Measurements from ENCODE around the gene SLC38A10.
A peak's percentile ranks its signal among the peaks of the same experiment; 100 is the strongest.

The SLC38A10 gene

GRCh38 chr17:81273698-81274470 lies 21.2 kb downstream of the SLC38A10 start:
- no peak for DNase-seq

DNA sequence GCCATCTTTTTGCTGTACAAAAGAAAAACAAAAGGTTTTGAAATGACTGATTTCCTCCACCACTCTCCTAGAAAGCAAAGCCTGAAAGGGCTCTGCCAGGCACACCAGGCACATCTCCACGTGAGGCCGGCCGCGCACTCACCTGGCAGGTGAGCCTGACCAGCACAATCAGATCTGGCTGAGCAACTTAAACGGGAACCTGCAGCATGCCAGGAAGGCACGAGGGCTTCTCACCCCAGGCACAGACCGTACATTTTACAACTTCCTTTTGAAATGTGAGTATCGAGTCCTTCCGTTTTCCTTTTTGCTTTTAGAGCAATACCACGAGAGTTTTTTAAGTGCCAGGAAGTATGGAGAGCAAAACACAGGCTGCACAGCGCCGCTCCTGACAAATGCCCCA lies 22.5 kb downstream of the SLC38A10 start:
- DNase-seq, result no peak

GRCh38 chr17:81271226-81271625 lies 23.9 kb downstream of the SLC38A10 start:
- DNase-seq, result no peak

DNA sequence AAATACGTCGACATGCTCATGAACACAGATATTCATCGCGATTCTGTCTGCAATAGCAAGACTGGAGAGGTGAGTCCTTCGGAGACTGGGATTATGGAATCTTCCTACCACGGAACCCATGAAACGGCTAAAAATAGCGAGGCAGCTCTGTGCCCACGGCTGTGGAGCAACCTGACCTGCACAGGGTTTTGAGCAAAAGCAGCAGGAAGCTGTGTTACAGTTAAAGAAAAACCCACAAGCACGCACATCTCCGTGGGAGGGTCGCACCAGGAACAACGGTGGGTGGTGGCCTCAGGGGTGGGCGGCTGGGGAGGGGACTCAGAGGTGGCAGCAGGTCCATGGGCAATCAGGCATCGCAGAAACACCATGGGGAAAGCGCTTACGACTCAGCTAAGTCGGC lies 24.8 kb downstream of the SLC38A10 start:
- DNase-seq, result no peak

DNA sequence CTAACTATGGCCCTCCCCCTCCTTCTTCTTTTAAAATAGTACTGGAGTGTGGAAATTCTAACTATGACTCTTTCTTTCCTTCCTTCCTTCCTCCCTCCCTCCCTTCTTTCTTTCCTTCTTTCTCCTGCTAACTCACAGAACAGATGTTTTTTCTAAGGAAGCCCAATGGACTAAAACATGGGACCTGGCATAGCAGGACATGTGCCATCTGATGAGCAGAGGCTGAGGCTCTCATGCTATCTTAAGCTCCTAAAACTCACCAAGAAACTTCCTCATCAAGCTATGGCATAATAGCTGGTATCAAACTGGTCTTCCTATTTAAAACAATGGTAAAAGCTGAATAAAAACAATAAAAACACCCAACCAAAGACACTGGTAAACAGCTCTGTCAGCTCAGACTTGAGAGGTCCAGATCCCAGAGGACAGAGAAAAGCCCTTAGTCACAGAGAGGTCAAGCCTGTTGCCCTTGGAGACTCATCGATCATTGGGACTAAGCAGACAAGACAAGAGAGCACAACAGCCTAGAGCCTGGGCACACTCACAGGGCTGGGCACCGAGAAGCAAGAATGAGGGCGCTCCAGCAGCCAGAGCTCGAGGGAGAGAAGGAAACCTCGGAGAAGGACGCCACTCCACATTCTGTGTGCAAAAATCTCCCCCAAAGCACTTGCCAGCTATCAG lies 27.6 kb downstream of the SLC38A10 start:
- DNase-seq, result no peak

DNA sequence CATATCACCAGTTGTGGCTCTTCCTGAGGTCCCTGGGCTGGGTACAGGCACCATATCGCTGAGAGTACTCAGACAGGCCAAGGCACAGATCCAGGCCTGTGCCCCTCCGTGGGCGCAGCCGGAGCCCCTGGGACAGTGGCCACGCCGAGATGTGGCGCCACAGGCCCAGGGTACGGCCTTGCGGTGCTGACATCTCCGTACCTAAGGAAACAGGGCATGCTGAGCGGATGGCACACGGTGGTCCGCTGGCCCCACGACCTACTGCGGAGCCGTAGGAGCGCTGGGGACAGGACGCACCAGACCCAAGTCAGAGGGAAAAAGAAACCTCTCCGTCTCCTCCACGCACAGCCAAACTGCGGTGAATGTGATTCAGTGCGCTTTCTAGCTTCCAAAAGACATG lies 29.5 kb downstream of the SLC38A10 start:
- DNase-seq, result no peak

- DNase-seq, result no peak
These were observed 30.5 kb downstream of the SLC38A10 start for GRCh38 chr17:81264640-81265039.

- DNase-seq, result no peak
These were observed 31.5 kb downstream of the SLC38A10 start for GRCh38 chr17:81263371-81264181.

DNA sequence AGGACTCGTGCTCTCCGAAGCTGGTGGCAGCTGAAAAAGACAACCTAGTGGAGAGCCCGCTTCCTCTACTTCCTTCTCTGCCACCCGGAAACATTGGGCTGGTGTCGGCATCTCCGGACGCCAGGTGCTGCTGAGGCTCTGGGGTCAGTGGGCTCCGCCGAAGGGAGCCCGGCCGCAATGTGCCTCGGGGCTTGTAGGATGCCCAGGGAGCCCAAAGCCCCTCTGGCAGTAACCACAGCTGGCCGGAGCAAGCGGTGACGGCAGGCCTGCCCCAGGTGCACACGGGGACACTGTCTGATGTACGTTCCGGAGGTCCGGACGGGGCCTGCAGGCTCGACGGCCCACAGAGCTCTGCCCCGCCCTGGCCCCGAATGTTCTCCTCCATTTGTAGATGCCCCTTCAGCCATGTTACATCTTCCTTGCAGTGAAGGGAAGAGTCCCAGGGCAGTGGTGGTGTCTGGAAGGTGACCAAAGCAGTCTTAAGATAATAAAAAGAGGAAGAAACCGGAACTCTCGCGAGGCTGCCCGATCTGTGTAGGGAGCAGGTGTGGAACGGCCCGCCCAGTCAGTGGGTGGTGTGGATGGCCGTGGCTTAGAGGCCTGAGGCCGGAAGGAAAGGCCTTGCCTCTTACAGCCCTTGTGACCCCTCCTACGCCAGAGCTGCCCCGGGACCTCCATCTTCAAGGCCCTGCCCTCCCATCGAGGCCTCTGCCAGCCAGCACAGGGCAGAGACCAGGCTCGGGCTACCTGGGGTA lies 33.3 kb downstream of the SLC38A10 start:
- no peak for DNase-seq

DNA sequence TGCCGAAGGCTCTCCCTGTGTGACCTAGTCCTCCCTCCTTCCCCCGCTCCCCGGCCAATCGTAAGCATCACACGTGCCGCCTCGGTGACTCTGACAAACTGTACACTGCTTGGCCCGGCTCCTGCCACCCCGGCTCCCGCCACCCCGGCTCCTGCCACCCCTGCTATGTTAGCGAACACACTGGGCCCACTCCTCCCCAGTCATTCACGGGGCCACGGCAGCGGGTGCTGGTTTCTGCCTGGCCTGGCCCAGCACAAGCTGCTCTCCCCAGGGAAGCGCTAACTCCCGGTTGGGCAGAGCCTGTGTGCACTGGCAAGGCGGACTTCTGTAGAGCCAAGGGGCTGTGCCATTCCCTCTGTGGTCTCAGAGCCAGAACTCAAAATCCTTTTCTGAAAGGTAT lies 34.0 kb downstream of the SLC38A10 start:
- no peak for DNase-seq

- DNase-seq, result no peak
These were observed 34.5 kb downstream of the SLC38A10 start for GRCh38 chr17:81260641-81261040.

GRCh38 chr17:81260171-81260570 lies 34.9 kb downstream of the SLC38A10 start:
- DNase-seq, result no peak

DNA sequence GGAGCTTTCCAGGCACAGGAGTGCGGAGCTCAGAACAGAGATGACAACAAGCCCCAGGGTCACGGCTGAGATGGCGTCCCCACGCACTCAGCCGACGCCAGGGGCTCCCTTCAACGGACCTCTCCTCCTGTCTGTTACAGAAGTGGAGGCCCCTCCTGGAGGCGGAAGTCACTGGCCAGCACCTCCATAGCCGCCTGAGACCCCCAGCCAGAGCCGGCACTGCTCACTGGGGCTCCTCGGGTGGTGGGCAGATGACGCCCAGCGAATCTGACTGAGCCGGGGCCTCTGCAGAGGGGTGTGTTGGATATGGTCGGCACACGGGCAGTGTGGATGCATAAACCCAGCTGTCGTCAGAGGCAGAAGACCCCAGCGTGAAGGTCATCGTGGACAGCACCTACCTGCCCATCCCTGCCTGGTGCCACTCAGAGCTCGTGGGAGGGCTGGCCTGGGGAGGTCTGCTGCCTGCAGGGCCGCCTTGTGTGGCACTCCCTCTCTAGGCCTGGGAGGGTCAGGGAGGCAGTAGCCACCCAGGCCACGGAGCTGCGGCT lies 36.0 kb downstream of the SLC38A10 start:
- no peak for DNase-seq

DNA sequence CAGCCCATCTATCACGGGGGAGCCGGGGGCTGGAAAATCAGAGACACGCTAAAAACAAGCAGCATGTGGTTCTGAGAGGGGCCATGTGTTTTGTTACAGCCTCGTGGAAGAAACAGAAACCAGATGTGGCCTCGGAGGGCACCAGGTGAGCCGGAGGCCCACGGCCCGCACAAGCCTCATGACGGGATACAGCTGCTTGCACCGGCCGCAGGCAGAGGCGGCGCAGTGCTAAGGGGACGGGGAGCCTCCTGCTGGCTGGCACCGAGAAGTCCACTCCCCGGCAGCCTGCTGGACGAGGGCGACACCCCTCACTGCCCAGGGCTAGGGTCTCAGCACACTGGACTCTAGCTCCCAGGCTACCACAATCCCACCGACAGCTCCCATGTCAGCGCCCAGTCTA lies 36.8 kb downstream of the SLC38A10 start:
- no peak for DNase-seq

DNA sequence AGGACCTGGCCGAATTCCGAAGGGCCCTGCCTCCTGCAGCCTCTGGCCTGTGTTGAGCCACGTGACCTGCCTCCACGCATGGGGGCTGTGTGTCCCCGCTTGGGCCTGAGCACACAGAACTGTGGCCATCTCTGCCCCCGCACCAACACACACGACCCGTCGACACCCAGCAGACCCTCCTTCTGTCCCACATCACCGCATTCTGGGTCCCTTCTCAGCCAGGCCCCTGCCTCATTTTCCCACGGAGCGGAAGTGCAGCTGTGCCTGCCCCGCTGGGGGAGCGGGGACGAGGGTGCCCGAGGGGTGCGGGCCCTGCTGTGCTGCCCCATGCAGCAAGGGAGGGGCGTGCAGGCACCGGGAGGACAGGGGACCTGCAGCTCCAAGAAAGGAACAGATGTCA lies 37.6 kb downstream of the SLC38A10 start:
- DNase-seq, result no peak

- no peak for DNase-seq
These were observed 38.5 kb downstream of the SLC38A10 start for GRCh38 chr17:81256616-81257015.

GRCh38 chr17:81254955-81255717 lies 40.0 kb downstream of the SLC38A10 start:
- no peak for DNase-seq

GRCh38 chr17:81253358-81254131 lies 41.6 kb downstream of the SLC38A10 start:
- peak; percentile 48 to 51 for DNase-seq

GRCh38 chr17:81252987-81253329 lies 42.1 kb downstream of the SLC38A10 start:
- DNase-seq, result no peak

DNA sequence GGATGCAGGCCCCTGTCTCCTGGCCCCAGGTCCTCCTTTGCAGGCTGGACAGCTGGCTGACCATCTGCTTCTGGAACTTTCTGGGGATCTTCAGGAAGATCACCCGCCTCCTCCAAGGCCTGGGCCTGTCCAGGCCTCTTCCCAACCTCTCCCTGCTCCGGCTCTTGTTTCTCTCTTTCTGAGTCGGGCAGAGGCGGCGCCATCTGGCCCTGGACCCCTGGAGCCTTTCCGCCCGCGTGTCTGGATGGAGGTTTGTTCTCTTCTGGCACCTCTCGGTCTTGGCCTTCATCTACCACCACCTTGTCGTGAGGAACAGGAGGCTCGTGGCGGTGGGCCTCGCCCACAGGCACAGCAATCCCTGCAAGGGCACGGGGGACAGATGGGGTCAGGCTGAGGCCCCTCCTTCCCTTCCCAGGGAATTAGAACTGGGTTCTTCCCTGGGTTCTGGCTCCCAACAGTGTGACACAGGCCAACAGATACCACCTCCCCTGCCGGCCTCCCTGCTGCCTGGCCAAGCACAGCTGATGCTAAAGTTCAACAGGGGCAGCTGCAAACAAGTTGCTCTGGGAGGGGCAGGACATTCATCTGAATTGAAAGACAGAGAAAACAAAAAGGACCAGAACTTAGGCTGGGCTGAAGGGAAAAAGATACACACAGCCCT lies 42.7 kb downstream of the SLC38A10 start:
- DNase-seq, result no peak
